B cell (primary cell): ENCODE results near the gene TNFRSF12A.

Source experiments
- CTCF ChIP-seq: fragments of 200-600 bp; IDR thresholded peaks from one replicate; pipeline ENCODE4 v1.8.0; 2022; ENCODE audit warnings: antibody characterized with exemption, mild to moderate bottlenecking
- EZH2 ChIP-seq: IDR thresholded peaks from 2 replicates; pipeline ENCODE4 v1.6.1; 2012; ENCODE audit warnings: borderline replicate concordance, low read depth, mild to moderate bottlenecking, moderate library complexity, low read length; ENCODE audit not compliant: insufficient read depth, poor library complexity, severe bottlenecking

- TF ChIP-seq CTCF (no peak), EZH2 (no peak)
Measured at GRCh38 chr16:3014971-3015370, 5.2 kb upstream of the TNFRSF12A start.
